HG03039 (cell line): ENCODE data around the gene KPNA2.

ENCODE experiments used
- ATAC-seq: cut with Tn5 transposase; IDR thresholded peaks from one replicate; pipeline ENCODE4 v1.9.1; 2021; ENCODE audit warnings: mild to moderate bottlenecking, moderate library complexity; ENCODE audit not compliant: unreplicated experiment

KPNA2 gene

DNA sequence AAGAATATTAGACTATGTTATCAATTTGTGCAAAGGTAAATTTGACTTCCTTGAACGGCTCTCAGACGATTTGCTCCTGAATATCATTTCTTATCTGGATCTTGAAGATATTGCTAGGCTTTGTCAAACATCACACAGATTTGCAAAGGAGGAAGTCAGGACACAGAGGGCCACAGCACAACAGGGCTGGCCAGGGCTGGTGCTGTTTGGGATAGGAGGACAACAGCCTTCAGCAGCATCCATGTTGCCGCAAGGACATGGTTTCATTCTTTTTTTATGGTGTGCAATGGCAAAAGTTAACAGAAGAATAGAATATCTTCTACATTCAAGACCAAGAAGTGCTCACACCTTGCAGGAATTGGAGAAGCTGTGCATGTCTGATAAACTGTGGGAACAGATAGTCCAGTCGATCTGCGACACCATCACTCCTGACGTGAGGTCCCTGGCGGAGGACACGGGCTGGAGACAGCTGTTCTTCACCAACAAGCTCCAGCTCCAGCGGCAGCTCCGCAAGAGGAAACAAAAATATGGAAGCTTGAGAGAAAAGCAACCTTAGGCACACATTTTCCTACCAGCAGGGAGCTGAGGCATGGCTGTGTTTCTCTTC is 59.8 kb downstream of the KPNA2 start:
- no peak for ATAC-seq

DNA sequence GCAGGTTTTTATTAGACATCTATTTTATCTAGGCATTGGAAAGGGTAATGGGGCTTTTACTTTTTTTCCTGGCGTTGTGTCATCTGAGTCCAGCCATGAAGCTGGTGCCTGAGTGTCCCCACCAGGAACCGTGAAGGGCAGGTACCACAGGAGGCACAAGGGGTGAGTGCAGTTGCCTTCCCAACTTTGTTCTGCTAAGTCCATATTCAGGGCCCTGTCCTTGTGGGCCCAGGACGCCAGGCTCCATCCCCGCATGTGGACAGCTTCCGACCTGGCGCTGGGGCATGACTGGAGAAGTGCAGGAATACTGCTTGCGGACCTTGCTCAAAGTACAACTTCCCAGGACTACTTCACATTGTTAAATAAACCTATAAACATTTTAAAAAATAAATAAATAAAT is 60.6 kb downstream of the KPNA2 start:
- ATAC-seq: no peak
